RWPE1 (cell line): ENCODE results near the gene TRIB2.

Experiments used
- CTCF ChIA-PET: fragments of 350-600 bp; sonication (Branson Sonifier 250); formaldehyde crosslinking; extraction: SDS; loops from one replicate; lab custom pipeline; 2021; lab: Yijun Ruan, JAX
- POLR2A ChIA-PET: fragments of 400-600 bp; formaldehyde crosslinking; extraction: SDS; loops from one replicate; lab custom pipeline; 2020; ENCODE audit warnings: antibody characterized with exemption; ENCODE audit not compliant: low non-redundant PET; lab: Yijun Ruan, JAX
- DNase-seq: peaks from one replicate; pipeline ENCODE4 v3.0.0; 2012; ENCODE audit warnings: low spot score
- H3K27ac ChIP-seq: fragments of 450-650 bp; 2 replicates; pipeline ENCODE4 v1.5.1; 2017
- CTCF ChIP-seq: fragments of 450-650 bp; conservative IDR thresholded peaks from 2 replicates; pipeline ENCODE4 v1.5.1; 2017; ENCODE audit warnings: low read depth, mild to moderate bottlenecking

TRIB2 gene

GRCh38 chr2:12767541-12767940 lies 50.8 kb downstream of the TRIB2 start:
- ChIA-PET POLR2A (no interaction called here), CTCF (interaction anchor here (1.1 kb wide), 1 partner anchor 12 kb away, joined by 5 read pairs; no protein-coding TSS in a partner anchor)

DNA sequence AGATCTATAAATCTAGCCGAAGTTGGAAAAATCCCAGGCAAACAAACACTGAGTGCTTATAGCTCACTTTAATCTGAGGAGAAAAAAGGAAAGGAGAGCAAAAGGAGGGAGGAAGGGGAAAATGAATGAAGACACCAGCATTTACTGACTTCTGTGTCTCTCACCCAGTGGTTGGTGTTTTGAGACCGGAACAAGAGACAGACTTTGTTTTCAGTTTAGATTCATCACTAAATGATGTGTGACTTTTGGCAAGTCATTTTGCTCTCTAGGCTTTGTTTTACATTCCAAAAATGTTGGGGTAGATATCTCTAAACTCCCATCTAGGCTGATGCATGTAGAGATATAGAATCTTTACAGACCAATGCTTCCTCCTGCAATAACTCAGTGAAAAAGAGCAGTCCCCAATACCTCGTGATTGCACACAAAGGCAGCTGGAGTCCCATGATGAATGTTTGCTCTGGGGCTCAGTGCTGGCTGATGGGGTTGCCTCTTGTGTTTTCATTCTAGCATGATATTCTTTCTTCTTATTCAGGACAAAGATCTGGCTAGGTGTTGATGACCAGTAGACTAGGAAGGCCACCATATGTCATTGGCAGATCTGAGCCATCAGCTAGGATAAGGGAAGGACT lies 51.4 kb downstream of the TRIB2 start:
- ChIA-PET CTCF (interaction anchor here (1.1 kb wide), 1 partner anchor 12 kb away, joined by 5 read pairs; no protein-coding TSS in a partner anchor), POLR2A (no interaction called here)
- no peak overlapping the region for H3K27ac ChIP-seq
- DNase-seq = no peak
- TF ChIP-seq CTCF = no peak

More at GRCh38 chr2:12767541-12767940, 50.8 kb downstream of the TRIB2 start:
- no peak for DNase-seq
- TF ChIP-seq CTCF = no peak
- no peak overlapping the region for H3K27ac ChIP-seq

DNA sequence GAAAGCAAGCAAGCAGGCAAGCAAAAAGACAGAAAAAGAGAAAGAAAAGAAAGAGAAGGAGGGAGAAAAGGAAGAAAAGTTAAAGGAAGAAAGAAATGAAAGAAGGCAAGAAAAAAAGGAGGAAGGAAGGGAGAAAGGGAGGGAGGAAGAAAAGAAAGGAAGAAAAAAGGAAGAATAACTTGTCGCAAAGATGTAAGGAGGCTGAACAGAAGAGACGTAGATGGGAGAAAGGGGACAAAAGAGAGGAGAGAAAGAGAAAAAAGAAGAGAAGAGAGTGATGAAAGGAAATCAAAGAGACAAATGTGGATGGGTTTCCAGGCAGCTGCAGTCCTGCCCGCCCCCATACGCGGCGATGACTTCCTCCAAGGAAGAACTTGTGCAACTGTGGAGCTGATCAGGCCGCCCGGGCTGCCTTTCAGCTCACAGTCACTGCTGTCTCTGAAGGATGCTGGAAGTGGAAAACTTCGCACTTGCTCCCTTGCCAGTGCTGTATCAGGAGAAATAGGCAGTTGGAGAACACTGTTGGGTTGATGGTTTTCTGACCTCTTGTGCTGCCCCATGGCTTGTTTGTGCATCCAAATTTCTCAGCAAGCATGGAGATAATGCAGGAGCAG lies 52.9 kb downstream of the TRIB2 start:
- CTCF ChIA-PET = interaction anchor here (0.7 kb wide), 1 partner anchor 8 kb away, joined by 3 read pairs; no protein-coding TSS in a partner anchor
- POLR2A ChIA-PET = no interaction called here
- H3K27ac ChIP-seq = no peak overlapping the region
- TF ChIP-seq CTCF = no peak
- no peak for DNase-seq

DNA sequence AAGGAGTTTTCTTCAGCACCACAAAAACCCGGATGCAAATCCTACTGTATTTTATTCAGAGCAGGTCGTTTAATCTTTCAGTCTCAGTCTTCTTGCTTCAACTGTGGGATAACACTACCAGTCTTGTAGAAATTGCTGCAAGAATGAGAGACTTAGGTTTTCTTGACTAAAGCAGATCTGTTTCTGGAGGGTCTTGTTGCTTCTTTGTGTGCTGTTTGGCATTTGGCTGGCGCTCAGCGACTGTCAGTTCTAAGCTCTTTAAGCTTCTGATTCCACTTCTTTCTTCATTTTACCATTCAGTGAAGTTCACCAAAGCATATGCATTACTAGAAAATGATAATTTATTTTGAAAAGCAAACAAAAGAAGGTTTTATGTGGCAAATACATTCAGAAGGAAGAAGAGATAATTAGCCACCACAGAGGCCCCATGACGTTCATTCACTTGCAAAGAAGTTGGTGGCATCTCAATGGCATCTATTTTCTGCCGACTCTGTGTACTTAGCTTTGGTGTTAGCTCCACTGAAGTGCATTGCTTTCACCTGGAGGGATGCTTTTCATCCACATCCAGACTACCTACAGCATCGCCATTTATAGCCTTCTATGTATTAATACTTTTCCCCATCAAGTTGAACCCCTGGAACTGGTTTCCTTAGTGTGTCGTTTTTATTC lies 53.7 kb downstream of the TRIB2 start:
- CTCF ChIA-PET = no interaction called here
- POLR2A ChIA-PET = no interaction called here
- DNase-seq = no peak
- no peak overlapping the region for H3K27ac ChIP-seq
- TF ChIP-seq CTCF = no peak

DNA sequence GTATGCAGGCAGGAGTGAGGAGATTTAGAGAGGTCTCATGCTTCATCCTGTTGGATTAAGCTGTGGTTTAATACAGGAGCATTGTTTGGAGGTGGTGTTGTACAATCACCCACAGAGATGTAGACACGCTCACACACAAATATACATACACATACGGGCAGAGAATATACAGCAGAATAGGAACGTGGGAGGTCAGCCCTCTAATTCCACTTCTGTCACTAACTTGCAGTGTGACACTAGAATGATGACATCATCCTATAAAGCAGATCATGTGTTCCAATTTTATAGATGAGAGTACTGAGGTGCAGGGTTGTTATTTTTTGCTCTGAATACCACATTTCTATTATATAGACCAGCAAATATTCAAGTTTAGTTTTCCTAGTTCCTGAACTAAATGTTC lies 54.4 kb downstream of the TRIB2 start:
- no peak overlapping the region for H3K27ac ChIP-seq
- no peak for DNase-seq
- no peak for TF ChIP-seq CTCF
- POLR2A ChIA-PET = no interaction called here
- CTCF ChIA-PET = no interaction called here

- ChIA-PET POLR2A (no interaction called here), CTCF (no interaction called here)
- no peak for TF ChIP-seq CTCF
- DNase-seq = no peak
- H3K27ac ChIP-seq = no peak overlapping the region
These were observed 57.1 kb downstream of the TRIB2 start for GRCh38 chr2:12773586-12774394.
